Nephron progenitor cell (in vitro differentiated cells): Measurements from ENCODE around the gene GNMT.

Source experiments
- DNase-seq: peaks from one replicate; pipeline ENCODE4 v3.0.0; 2021
- H3K27ac Mint-ChIP-seq: 2 replicates; pipeline ENCODE4 v1.8.0; 2021; ENCODE audit warnings: mild to moderate bottlenecking, moderate library complexity, mixed read lengths
- H3K27me3 Mint-ChIP-seq: 2 replicates; pipeline ENCODE4 v1.8.0; 2021; ENCODE audit warnings: mild to moderate bottlenecking, low read depth, mixed read lengths; ENCODE audit not compliant: poor library complexity
- H3K36me3 Mint-ChIP-seq: 2 replicates; pipeline ENCODE4 v1.8.0; 2021; ENCODE audit warnings: low read depth, mixed read lengths
- H3K4me1 Mint-ChIP-seq: 2 replicates; pipeline ENCODE4 v1.8.0; 2021; ENCODE audit warnings: mixed read lengths
- H3K4me3 Mint-ChIP-seq: 2 replicates; pipeline ENCODE4 v1.8.0; 2021; ENCODE audit warnings: mild to moderate bottlenecking, moderate library complexity, mixed read lengths
- H3K9me3 Mint-ChIP-seq: 2 replicates; pipeline ENCODE4 v1.8.0; 2021; ENCODE audit warnings: mild to moderate bottlenecking, moderate library complexity, mixed read lengths
- TF ChIP-seq, protein P1 (sequence below): fragments of 200-600 bp; sonication (generic); IDR thresholded peaks from 2 replicates; pipeline ENCODE4 v1.5.0; 2021; ENCODE audit warnings: antibody characterized with exemption

Gene GNMT

GRCh38 chr6:42968126-42968701 is 7.7 kb downstream of the GNMT start:
- no peak overlapping the region for H3K4me3 Mint-ChIP-seq
- peaks cover 7% of the 10 kb centered on the region for H3K27me3 Mint-ChIP-seq
- no peaks in the 10 kb centered on the region for H3K9me3 Mint-ChIP-seq
- no peak for DNase-seq
- peaks cover 14% of the 10 kb centered on the region for H3K36me3 Mint-ChIP-seq
- H3K27ac Mint-ChIP-seq: no peak overlapping the region
- H3K4me1 Mint-ChIP-seq: no peaks in the 10 kb centered on the region
- TF ChIP-seq, protein P1, sequence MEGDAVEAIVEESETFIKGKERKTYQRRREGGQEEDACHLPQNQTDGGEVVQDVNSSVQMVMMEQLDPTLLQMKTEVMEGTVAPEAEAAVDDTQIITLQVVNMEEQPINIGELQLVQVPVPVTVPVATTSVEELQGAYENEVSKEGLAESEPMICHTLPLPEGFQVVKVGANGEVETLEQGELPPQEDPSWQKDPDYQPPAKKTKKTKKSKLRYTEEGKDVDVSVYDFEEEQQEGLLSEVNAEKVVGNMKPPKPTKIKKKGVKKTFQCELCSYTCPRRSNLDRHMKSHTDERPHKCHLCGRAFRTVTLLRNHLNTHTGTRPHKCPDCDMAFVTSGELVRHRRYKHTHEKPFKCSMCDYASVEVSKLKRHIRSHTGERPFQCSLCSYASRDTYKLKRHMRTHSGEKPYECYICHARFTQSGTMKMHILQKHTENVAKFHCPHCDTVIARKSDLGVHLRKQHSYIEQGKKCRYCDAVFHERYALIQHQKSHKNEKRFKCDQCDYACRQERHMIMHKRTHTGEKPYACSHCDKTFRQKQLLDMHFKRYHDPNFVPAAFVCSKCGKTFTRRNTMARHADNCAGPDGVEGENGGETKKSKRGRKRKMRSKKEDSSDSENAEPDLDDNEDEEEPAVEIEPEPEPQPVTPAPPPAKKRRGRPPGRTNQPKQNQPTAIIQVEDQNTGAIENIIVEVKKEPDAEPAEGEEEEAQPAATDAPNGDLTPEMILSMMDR: no peak

DNA sequence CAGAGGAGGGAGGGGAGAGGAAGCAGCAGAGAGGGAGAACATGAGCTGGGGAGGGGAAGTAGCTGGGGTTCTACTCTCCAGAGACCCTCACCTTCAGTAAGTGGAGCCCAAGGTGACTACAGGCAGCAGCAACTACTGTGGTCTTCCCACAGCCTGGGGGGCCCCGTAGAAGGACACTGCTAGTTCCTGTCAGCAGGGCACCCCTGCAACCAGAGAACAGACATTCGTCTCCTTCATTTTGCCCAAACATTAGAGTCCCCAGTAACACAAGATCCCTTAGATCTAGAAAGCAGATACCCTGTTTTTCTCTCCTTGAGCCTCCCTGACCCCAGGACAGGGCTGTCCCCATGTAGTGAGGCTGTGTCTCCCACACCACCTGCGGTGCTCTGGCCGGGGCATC is 8.2 kb downstream of the GNMT start:
- peaks cover 16% of the 10 kb centered on the region for H3K36me3 Mint-ChIP-seq
- H3K4me3 Mint-ChIP-seq: no peak overlapping the region
- TF ChIP-seq, protein P1: no peak
- H3K27me3 Mint-ChIP-seq: peaks cover 6% of the 10 kb centered on the region
- no peak overlapping the region for H3K27ac Mint-ChIP-seq
- no peaks in the 10 kb centered on the region for H3K4me1 Mint-ChIP-seq
- no peaks in the 10 kb centered on the region for H3K9me3 Mint-ChIP-seq
- DNase-seq: no peak

- peaks cover 20% of the 10 kb centered on the region for H3K36me3 Mint-ChIP-seq
- TF ChIP-seq, protein P1: no peak
- no peaks in the 10 kb centered on the region for H3K4me1 Mint-ChIP-seq
- DNase-seq: no peak
- no peak overlapping the region for H3K4me3 Mint-ChIP-seq
- H3K9me3 Mint-ChIP-seq: no peaks in the 10 kb centered on the region
- peaks cover 4% of the 10 kb centered on the region for H3K27me3 Mint-ChIP-seq
- no peak overlapping the region for H3K27ac Mint-ChIP-seq
These were observed 8.9 kb downstream of the GNMT start for GRCh38 chr6:42969431-42969830.

GRCh38 chr6:42969934-42970333 is 9.4 kb downstream of the GNMT start:
- TF ChIP-seq, protein P1: no peak
- Mint-ChIP-seq H3K4me1 (no peaks in the 10 kb centered on the region), H3K27me3 (peaks cover 4% of the 10 kb centered on the region), H3K27ac (peak overlapping the region; percentile 36), H3K36me3 (peaks cover 24% of the 10 kb centered on the region), H3K4me3 (no peak overlapping the region), H3K9me3 (no peaks in the 10 kb centered on the region)
- DNase-seq: no peak

DNA sequence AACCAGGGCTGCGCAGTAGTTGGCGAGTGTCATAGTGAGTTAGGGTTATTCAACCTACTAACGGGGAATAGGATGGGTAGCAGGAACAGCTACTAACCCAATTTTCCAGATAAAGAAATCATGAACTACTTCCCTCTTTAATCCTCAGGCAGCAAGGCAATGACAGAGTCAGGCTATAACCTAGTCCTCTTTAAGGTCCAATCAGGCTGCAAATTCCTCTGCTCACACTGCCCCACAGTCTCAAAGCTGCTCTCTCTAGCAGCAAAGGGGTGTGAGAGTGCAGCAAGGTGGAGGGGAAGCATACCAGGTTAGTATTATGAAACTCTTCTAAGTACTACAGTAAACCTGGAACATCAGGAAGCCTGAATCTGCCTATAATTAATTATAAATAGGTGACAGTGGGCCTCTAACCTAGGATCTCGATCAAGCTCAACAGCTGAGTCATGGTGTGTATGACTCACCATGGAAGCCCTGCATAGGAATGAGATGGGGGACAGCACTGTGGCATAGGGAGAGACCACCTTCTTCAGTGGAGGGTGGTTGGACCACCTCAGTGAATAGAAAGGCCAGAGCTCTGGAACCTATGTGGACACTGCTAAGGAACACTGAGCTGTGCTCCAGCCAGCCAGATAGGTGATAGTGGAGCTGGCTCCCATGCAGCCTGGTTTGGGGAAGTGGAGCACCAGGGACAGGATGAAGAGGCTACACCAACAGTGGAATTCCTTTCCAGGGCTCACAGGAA is 10.5 kb downstream of the GNMT start:
- no peaks in the 10 kb centered on the region for H3K4me1 Mint-ChIP-seq
- peaks cover 4% of the 10 kb centered on the region for H3K27me3 Mint-ChIP-seq
- no peak overlapping the region for H3K4me3 Mint-ChIP-seq
- TF ChIP-seq, protein P1: no peak
- H3K36me3 Mint-ChIP-seq: peaks cover 25% of the 10 kb centered on the region
- no peaks in the 10 kb centered on the region for H3K9me3 Mint-ChIP-seq
- peak overlapping the region; percentile 21 for H3K27ac Mint-ChIP-seq
- no peak for DNase-seq
